DND-41 (cell line): ENCODE results near the gene NLE1.

Experiments used
- EZH2 ChIP-seq: IDR thresholded peaks from 3 replicates; pipeline ENCODE4 v1.6.1; 2012; ENCODE audit warnings: borderline replicate concordance, low read depth, mild to moderate bottlenecking, moderate library complexity, low read length, inconsistent platforms; ENCODE audit not compliant: severe bottlenecking
- TF ChIP-seq, protein P1 (sequence below): IDR thresholded peaks from 2 replicates; pipeline ENCODE4 v1.5.1; 2012; ENCODE audit warnings: borderline replicate concordance, low read length, moderate library complexity, mild to moderate bottlenecking; ENCODE audit not compliant: poor library complexity, severe bottlenecking; ENCODE audit errors: extremely low read depth

DNA sequence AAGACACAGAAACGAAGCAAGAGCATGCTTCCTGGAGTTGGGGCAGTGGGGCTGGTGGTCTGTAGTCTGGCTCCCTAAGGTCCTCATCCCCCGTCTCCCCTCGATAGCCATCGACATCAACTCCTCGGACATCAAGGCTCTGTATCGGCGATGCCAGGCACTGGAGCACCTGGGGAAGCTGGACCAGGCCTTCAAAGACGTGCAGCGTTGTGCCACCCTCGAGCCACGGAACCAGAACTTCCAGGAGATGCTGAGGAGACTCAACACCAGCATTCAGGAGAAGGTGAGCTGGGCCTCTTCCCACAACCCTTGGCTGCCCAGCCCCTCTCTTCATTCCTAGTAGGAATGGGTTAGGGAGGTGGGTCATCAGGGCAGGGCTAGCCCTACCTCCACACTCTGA is 7.8 kb upstream of the NLE1 start:
- TF ChIP-seq, protein P1, sequence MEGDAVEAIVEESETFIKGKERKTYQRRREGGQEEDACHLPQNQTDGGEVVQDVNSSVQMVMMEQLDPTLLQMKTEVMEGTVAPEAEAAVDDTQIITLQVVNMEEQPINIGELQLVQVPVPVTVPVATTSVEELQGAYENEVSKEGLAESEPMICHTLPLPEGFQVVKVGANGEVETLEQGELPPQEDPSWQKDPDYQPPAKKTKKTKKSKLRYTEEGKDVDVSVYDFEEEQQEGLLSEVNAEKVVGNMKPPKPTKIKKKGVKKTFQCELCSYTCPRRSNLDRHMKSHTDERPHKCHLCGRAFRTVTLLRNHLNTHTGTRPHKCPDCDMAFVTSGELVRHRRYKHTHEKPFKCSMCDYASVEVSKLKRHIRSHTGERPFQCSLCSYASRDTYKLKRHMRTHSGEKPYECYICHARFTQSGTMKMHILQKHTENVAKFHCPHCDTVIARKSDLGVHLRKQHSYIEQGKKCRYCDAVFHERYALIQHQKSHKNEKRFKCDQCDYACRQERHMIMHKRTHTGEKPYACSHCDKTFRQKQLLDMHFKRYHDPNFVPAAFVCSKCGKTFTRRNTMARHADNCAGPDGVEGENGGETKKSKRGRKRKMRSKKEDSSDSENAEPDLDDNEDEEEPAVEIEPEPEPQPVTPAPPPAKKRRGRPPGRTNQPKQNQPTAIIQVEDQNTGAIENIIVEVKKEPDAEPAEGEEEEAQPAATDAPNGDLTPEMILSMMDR: no peak
- no peak for TF ChIP-seq EZH2
